ENCODE results near the gene KRTAP9-8.
"Not testable (repeated sequence)": the region's sequence is repeated elsewhere in the genome, so short reads cannot be mapped to it uniquely, and the experiment has no call there.

- not testable (repeated sequence) for TF ChIP-seq SMC3 (IDR thresholded peaks at IDR 0.05; ENCODE audit: low read depth, low read length); MXI1 (IDR thresholded peaks at IDR 0.05; ENCODE audit: borderline replicate concordance, low read depth, low read length); RFX5 (IDR thresholded peaks at IDR 0.05; ENCODE audit: low read depth, low read length); POLR2A (IDR thresholded peaks at IDR 0.05; ENCODE audit: low read depth, low read length)
These were observed 11.2 kb upstream of the KRTAP9-8 start, which contains the start of gene KRTAP9-2 for GRCh38 chr17:41226598-41227095.
